Activated CD8-positive, alpha-beta memory T cell treated with anti-CD3 and anti-CD28 coated beads, Interleukin-2, amount 10 ng/mL, durations not matched to agents 7 days and 5 days (primary cell): ENCODE results near the gene LRCH3. TPM values are rescaled to one million over a fixed set of nuclear protein-coding genes. Genes with fewer than 3 reads are reported as not detected.
A peak's percentile ranks its signal among the peaks of the same experiment; 100 is the strongest.

ENCODE experiments used
- ATAC-seq: fragments of 150-1000 bp; cut with Tn5 transposase; one replicate; pipeline ENCODE4 v1.10.0; 2021; ENCODE audit warnings: moderate library complexity
- CTCF ChIA-PET: fragments of 350-600 bp; sonication (Branson Sonifier 250); formaldehyde crosslinking; loops from one replicate; lab custom pipeline; 2021; ENCODE audit warnings: antibody characterized with exemption; lab: Charles Lee
- DNase-seq: peaks from one replicate; pipeline ENCODE4 v3.0.0-alpha.2; 2020
- H3K27ac Mint-ChIP-seq: one replicate; pipeline ENCODE4 v1.8.0; 2021; ENCODE audit warnings: mild to moderate bottlenecking, mixed read lengths
- H3K27me3 Mint-ChIP-seq: one replicate; pipeline ENCODE4 v1.8.0; 2021; ENCODE audit warnings: mixed read lengths
- H3K36me3 Mint-ChIP-seq: one replicate; pipeline ENCODE4 v1.8.0; 2021; ENCODE audit warnings: mild to moderate bottlenecking, mixed read lengths
- H3K4me1 Mint-ChIP-seq: one replicate; pipeline ENCODE4 v1.8.0; 2021; ENCODE audit warnings: mixed read lengths
- H3K4me3 Mint-ChIP-seq: one replicate; pipeline ENCODE4 v1.8.0; 2021; ENCODE audit warnings: mild to moderate bottlenecking, moderate library complexity, mixed read lengths
- H3K9me3 Mint-ChIP-seq: one replicate; pipeline ENCODE4 v1.8.0; 2022; ENCODE audit warnings: low read depth, mixed read lengths
- total RNA-seq, 2 experiments: library from RNA; stranded (reverse); gene quantifications; one replicate each; pipeline ENCODE4 v1.2.3, GENCODE V29; 2021

Gene LRCH3
- total RNA-seq, 2 experiments from 2014 or later, result 62.2 to 62.6 TPM

- Mint-ChIP-seq H3K4me1 (peaks cover 48% of the 10 kb centered on the region), H3K36me3 (peaks cover 8% of the 10 kb centered on the region), H3K9me3 (no peaks in the 10 kb centered on the region), H3K27me3 (no peaks in the 10 kb centered on the region), H3K27ac (no peak overlapping the region), H3K4me3 (no peak overlapping the region)
- no peak for DNase-seq
- ATAC-seq, result no peak
- CTCF ChIA-PET, result interaction anchor here (1.3 to 1.8 kb wide), 2 partner anchors 13 to 197 kb away, joined by 3 to 5 read pairs; no protein-coding TSS in a partner anchor
Observed at GRCh38 chr3:197796087-197796486, 5.0 kb downstream of the LRCH3 start.

GRCh38 chr3:197798863-197799262 is 7.8 kb downstream of the LRCH3 start:
- no peak for DNase-seq
- no peak for ATAC-seq
- CTCF ChIA-PET, result no interaction called here
- no peak overlapping the region for H3K4me3 Mint-ChIP-seq
- H3K4me1 Mint-ChIP-seq, result peaks cover 55% of the 10 kb centered on the region
- H3K27me3 Mint-ChIP-seq, result no peaks in the 10 kb centered on the region
- H3K9me3 Mint-ChIP-seq, result no peaks in the 10 kb centered on the region
- H3K27ac Mint-ChIP-seq, result no peak overlapping the region
- peaks cover 8% of the 10 kb centered on the region for H3K36me3 Mint-ChIP-seq

GRCh38 chr3:197800379-197800778 is 9.3 kb downstream of the LRCH3 start:
- H3K27me3 Mint-ChIP-seq, result no peaks in the 10 kb centered on the region
- H3K27ac Mint-ChIP-seq, result no peak overlapping the region
- no peak overlapping the region for H3K4me3 Mint-ChIP-seq
- CTCF ChIA-PET, result interaction anchor here (1.4 to 1.5 kb wide), 2 partner anchors 11 to 201 kb away, joined by 3 to 5 read pairs; no protein-coding TSS in a partner anchor
- ATAC-seq (no peak), DNase-seq (no peak)
- no peaks in the 10 kb centered on the region for H3K9me3 Mint-ChIP-seq
- H3K4me1 Mint-ChIP-seq, result peaks cover 50% of the 10 kb centered on the region
- H3K36me3 Mint-ChIP-seq, result peaks cover 8% of the 10 kb centered on the region

- H3K9me3 Mint-ChIP-seq, result no peaks in the 10 kb centered on the region
- H3K36me3 Mint-ChIP-seq, result peaks cover 8% of the 10 kb centered on the region
- H3K4me3 Mint-ChIP-seq, result peak overlapping the region; percentile 27
- ATAC-seq (peak; percentile 85), DNase-seq (peak; percentile 70)
- no peaks in the 10 kb centered on the region for H3K27me3 Mint-ChIP-seq
- peaks cover 40% of the 10 kb centered on the region for H3K4me1 Mint-ChIP-seq
- H3K27ac Mint-ChIP-seq, result peak overlapping the region; percentile 59
- CTCF ChIA-PET, result interaction anchor here (0.8 to 1.6 kb wide), 6 partner anchors 8 to 203 kb away, joined by 3 to 7 read pairs (median 4); no protein-coding TSS in a partner anchor
Observed at GRCh38 chr3:197801891-197802778, 11.1 kb downstream of the LRCH3 start.

- no peak overlapping the region for H3K27ac Mint-ChIP-seq
- H3K27me3 Mint-ChIP-seq, result no peaks in the 10 kb centered on the region
- CTCF ChIA-PET, result interaction anchor here (1.6 kb wide), 1 partner anchor 9 kb away, joined by 4 read pairs; no protein-coding TSS in a partner anchor
Observed at GRCh38 chr3:197802779-197803459, 11.9 kb downstream of the LRCH3 start.

GRCh38 chr3:197804511-197804910 is 13.5 kb downstream of the LRCH3 start:
- Mint-ChIP-seq H3K27me3 (no peaks in the 10 kb centered on the region), H3K27ac (no peak overlapping the region), H3K36me3 (peaks cover 7% of the 10 kb centered on the region), H3K9me3 (no peaks in the 10 kb centered on the region), H3K4me1 (peaks cover 48% of the 10 kb centered on the region), H3K4me3 (no peak overlapping the region)
- CTCF ChIA-PET, result no interaction called here
- DNase-seq (no peak), ATAC-seq (no peak)

More at GRCh38 chr3:197802779-197803459, 11.9 kb downstream of the LRCH3 start:
- ATAC-seq (no peak), DNase-seq (no peak)
- peaks cover 41% of the 10 kb centered on the region for H3K4me1 Mint-ChIP-seq
- peaks cover 10% of the 10 kb centered on the region for H3K36me3 Mint-ChIP-seq
- no peak overlapping the region for H3K4me3 Mint-ChIP-seq
- H3K9me3 Mint-ChIP-seq, result no peaks in the 10 kb centered on the region

- Mint-ChIP-seq H3K9me3 (no peaks in the 10 kb centered on the region), H3K4me1 (peaks cover 25% of the 10 kb centered on the region), H3K27ac (no peak overlapping the region), H3K4me3 (no peak overlapping the region), H3K27me3 (no peaks in the 10 kb centered on the region), H3K36me3 (peaks cover 5% of the 10 kb centered on the region)
- CTCF ChIA-PET, result no interaction called here
- DNase-seq, result no peak
- no peak for ATAC-seq
Observed at GRCh38 chr3:197807969-197808587, 17.0 kb downstream of the LRCH3 start.

GRCh38 chr3:197809356-197810020 is 18.4 kb downstream of the LRCH3 start:
- H3K4me1 Mint-ChIP-seq, result peaks cover 23% of the 10 kb centered on the region

GRCh38 chr3:197810901-197811300 is 19.8 kb downstream of the LRCH3 start:
- no peak overlapping the region for H3K4me3 Mint-ChIP-seq
- H3K36me3 Mint-ChIP-seq, result peaks cover 14% of the 10 kb centered on the region
- H3K4me1 Mint-ChIP-seq, result peaks cover 22% of the 10 kb centered on the region
- DNase-seq (no peak), ATAC-seq (no peak)
- no peaks in the 10 kb centered on the region for H3K27me3 Mint-ChIP-seq
- CTCF ChIA-PET, result no interaction called here
- H3K9me3 Mint-ChIP-seq, result no peaks in the 10 kb centered on the region
- H3K27ac Mint-ChIP-seq, result no peak overlapping the region

More at GRCh38 chr3:197809356-197810020, 18.4 kb downstream of the LRCH3 start:
- CTCF ChIA-PET, result interaction anchor here (1.7 kb wide), 1 partner anchor 12 kb away, joined by 5 read pairs; no protein-coding TSS in a partner anchor
- H3K36me3 Mint-ChIP-seq, result peaks cover 11% of the 10 kb centered on the region
- no peak overlapping the region for H3K4me3 Mint-ChIP-seq
- ATAC-seq (no peak), DNase-seq (no peak)
- H3K27ac Mint-ChIP-seq, result no peak overlapping the region
- H3K27me3 Mint-ChIP-seq, result no peaks in the 10 kb centered on the region
- H3K9me3 Mint-ChIP-seq, result no peaks in the 10 kb centered on the region

GRCh38 chr3:197811343-197811742 is 20.3 kb downstream of the LRCH3 start:
- ATAC-seq (no peak), DNase-seq (no peak)
- Mint-ChIP-seq H3K9me3 (no peaks in the 10 kb centered on the region), H3K4me3 (no peak overlapping the region), H3K27me3 (no peaks in the 10 kb centered on the region), H3K4me1 (peaks cover 22% of the 10 kb centered on the region), H3K27ac (no peak overlapping the region), H3K36me3 (peaks cover 12% of the 10 kb centered on the region)
- CTCF ChIA-PET, result no interaction called here

- peaks cover 6% of the 10 kb centered on the region for H3K4me1 Mint-ChIP-seq
- no peaks in the 10 kb centered on the region for H3K9me3 Mint-ChIP-seq
- DNase-seq (no peak), ATAC-seq (no peak)
- no peak overlapping the region for H3K4me3 Mint-ChIP-seq
- no peak overlapping the region for H3K27ac Mint-ChIP-seq
- CTCF ChIA-PET, result no interaction called here
- H3K36me3 Mint-ChIP-seq, result peaks cover 11% of the 10 kb centered on the region
- H3K27me3 Mint-ChIP-seq, result no peaks in the 10 kb centered on the region
Observed at GRCh38 chr3:197814372-197814771, 23.3 kb downstream of the LRCH3 start.

- Mint-ChIP-seq H3K9me3 (no peaks in the 10 kb centered on the region), H3K27me3 (no peaks in the 10 kb centered on the region), H3K27ac (no peak overlapping the region), H3K36me3 (peaks cover 19% of the 10 kb centered on the region), H3K4me1 (peaks cover 2% of the 10 kb centered on the region), H3K4me3 (no peak overlapping the region)
- no peak for ATAC-seq
- no peak for DNase-seq
- CTCF ChIA-PET, result interaction anchor here (1.3 kb wide), 1 partner anchor 85 kb away, joined by 3 read pairs; no protein-coding TSS in a partner anchor
Observed at GRCh38 chr3:197820550-197821335, 29.7 kb downstream of the LRCH3 start.
